Activated CD8-positive, alpha-beta memory T cell treated with anti-CD3 and anti-CD28 coated beads, Interleukin-2, amount 50 U/mL, for 4 hours (primary cell): Measurements from ENCODE around the gene SLC26A4.

Experiments
- DNase-seq: peaks from one replicate; pipeline ENCODE4 v3.0.0-alpha.2; 2020

Gene SLC26A4

GRCh38 chr7:107758667-107759066, 98.0 kb downstream of the SLC26A4 start:
- no peak for DNase-seq

GRCh38 chr7:107767391-107767790, 106.8 kb downstream of the SLC26A4 start:
- no peak for DNase-seq
